Measurements from ENCODE around the gene SLIT3. TPM values are rescaled to one million over a fixed set of nuclear protein-coding genes. Genes with fewer than 3 reads are reported as not detected.

Gene SLIT3
- total RNA-seq, 2 experiments from 2014 or later = not detected

DNA sequence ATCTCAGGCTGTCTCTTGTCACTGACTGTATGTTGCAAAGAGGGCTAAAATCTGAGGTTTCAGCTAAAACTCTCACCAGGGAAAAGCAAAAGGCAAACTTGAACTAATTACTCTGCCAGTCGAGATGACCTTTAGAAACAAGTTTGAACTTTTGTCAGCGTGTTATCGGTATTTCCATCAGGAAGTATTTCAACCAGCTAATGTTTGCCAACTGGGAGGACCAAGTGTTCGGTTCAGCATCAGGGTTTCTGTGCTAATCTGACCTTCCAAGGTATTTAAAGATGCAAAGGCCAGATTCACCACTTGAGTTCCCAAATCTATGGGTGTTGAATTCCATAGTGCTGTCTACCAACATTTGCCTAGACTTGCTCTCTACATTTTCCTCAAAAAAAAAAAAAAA, 230.5 kb downstream of the SLIT3 start:
- Mint-ChIP-seq H3K4me1 (ENCODE audit: low read depth) (no peaks in the 10 kb centered on the region), H3K27ac (no peak overlapping the region), H3K9me3 (no peaks in the 10 kb centered on the region), H3K4me3 (no peak overlapping the region), H3K36me3 (ENCODE audit: low read depth) (no peaks in the 10 kb centered on the region), H3K27me3 (peaks cover 21% of the 10 kb centered on the region)
- H3K27me3 ChIP-seq (ENCODE audit: control insufficient read depth in 1 of 2, insufficient read depth in 2 of 2, low read length in 2 of 2) = peaks cover 0 to 2% of the 10 kb centered on the region in 2 experiments
- H3K9me3 ChIP-seq (ENCODE audit: control insufficient read depth in 1 of 2, insufficient read depth in 1 of 2, low read length in 2 of 2) = no peaks in the 10 kb centered on the region
- intact Hi-C loops (cut with DNase I, micrococcal nuclease) = no loop called here
- DNase-seq = no peak
- POLR2A ChIA-PET = no interaction called here
- TF ChIP-seq, protein P1, sequence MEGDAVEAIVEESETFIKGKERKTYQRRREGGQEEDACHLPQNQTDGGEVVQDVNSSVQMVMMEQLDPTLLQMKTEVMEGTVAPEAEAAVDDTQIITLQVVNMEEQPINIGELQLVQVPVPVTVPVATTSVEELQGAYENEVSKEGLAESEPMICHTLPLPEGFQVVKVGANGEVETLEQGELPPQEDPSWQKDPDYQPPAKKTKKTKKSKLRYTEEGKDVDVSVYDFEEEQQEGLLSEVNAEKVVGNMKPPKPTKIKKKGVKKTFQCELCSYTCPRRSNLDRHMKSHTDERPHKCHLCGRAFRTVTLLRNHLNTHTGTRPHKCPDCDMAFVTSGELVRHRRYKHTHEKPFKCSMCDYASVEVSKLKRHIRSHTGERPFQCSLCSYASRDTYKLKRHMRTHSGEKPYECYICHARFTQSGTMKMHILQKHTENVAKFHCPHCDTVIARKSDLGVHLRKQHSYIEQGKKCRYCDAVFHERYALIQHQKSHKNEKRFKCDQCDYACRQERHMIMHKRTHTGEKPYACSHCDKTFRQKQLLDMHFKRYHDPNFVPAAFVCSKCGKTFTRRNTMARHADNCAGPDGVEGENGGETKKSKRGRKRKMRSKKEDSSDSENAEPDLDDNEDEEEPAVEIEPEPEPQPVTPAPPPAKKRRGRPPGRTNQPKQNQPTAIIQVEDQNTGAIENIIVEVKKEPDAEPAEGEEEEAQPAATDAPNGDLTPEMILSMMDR (IDR thresholded peaks at IDR 0.05) = no peak
- no peaks in the 10 kb centered on the region for H3K36me3 ChIP-seq (ENCODE audit: insufficient read depth, low read length)
- CTCF ChIA-PET = no interaction called here
- ATAC-seq (ENCODE audit: poor library complexity) = no peak
- no peaks in the 10 kb centered on the region for H3K4me1 ChIP-seq (ENCODE audit: insufficient read depth, low read length)
- no peak overlapping the region for H3K27ac ChIP-seq (ENCODE audit: low read depth in 1 of 2, low read length in 2 of 2)
- H3K4me3 ChIP-seq (ENCODE audit: low read length) = no peak overlapping the region

DNA sequence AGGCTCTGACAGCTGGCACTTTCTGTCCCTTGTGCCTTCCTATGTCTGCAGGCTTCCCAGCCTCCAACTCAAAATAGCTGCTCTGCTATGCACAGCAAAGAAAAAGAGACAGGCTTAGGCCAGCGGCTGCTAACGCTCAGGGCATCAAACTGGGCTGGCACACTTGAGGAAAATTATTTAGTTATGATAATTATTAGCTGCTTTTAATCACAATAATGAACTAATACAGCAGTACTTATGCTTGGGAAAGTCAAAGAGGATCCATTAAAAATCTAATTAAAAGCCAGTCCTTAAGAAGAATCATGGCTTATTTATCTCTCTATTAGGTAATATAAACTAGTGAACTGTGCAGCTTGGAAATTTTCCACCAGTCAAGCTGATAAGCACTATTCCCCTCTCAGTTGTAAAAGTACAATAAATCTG, 233.2 kb downstream of the SLIT3 start:
- H3K27ac ChIP-seq (ENCODE audit: low read depth in 1 of 2, low read length in 2 of 2) = no peak overlapping the region
- H3K27me3 Mint-ChIP-seq = peaks cover 37% of the 10 kb centered on the region
- ATAC-seq (ENCODE audit: poor library complexity) (no peak), DNase-seq (no peak)
- intact Hi-C loops (cut with DNase I, micrococcal nuclease) = no loop called here
- no peaks in the 10 kb centered on the region for H3K4me1 ChIP-seq (ENCODE audit: insufficient read depth, low read length)
- no peaks in the 10 kb centered on the region for H3K4me1 Mint-ChIP-seq (ENCODE audit: low read depth)
- no peak overlapping the region for H3K4me3 ChIP-seq (ENCODE audit: low read length)
- H3K9me3 ChIP-seq (ENCODE audit: control insufficient read depth in 1 of 2, insufficient read depth in 1 of 2, low read length in 2 of 2) = no peaks in the 10 kb centered on the region
- H3K27ac Mint-ChIP-seq = no peak overlapping the region
- H3K9me3 Mint-ChIP-seq = no peaks in the 10 kb centered on the region
- no peaks in the 10 kb centered on the region for H3K36me3 Mint-ChIP-seq (ENCODE audit: low read depth)
- TF ChIP-seq, protein P1 (IDR thresholded peaks at IDR 0.05) = no peak
- H3K27me3 ChIP-seq (ENCODE audit: control insufficient read depth in 1 of 2, insufficient read depth in 2 of 2, low read length in 2 of 2) = peaks cover 6 to 12% of the 10 kb centered on the region in 2 experiments
- ChIA-PET CTCF (no interaction called here), POLR2A (no interaction called here)
- H3K4me3 Mint-ChIP-seq = no peak overlapping the region
- no peaks in the 10 kb centered on the region for H3K36me3 ChIP-seq (ENCODE audit: insufficient read depth, low read length)

DNA sequence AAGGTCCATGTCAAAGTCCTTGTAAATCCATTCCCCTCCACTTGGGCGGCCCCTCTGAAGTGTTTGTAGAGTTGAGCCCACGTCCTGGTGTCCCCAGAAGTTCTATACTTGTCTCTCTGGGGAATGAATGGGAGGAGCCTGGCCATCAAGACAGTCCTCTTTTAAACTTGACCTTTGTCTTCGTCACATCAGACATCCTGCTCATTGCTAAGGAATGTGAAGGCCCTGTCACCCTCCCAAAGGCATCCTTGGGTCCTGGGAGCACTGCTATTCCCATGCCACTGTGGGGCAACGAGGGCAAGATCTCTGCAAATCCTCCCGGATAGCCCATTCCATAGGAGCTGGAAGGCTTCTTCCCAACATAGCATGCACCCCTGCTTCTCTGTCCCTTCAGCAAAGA, 235.5 kb downstream of the SLIT3 start:
- POLR2A ChIA-PET = no interaction called here
- H3K9me3 Mint-ChIP-seq = no peaks in the 10 kb centered on the region
- no peaks in the 10 kb centered on the region for H3K4me1 Mint-ChIP-seq (ENCODE audit: low read depth)
- no peaks in the 10 kb centered on the region for H3K4me1 ChIP-seq (ENCODE audit: insufficient read depth, low read length)
- DNase-seq (no peak), ATAC-seq (ENCODE audit: poor library complexity) (no peak)
- TF ChIP-seq, protein P1 (IDR thresholded peaks at IDR 0.05) = no peak
- H3K27ac ChIP-seq (ENCODE audit: low read depth in 1 of 2, low read length in 2 of 2) = no peak overlapping the region
- no peak overlapping the region for H3K4me3 Mint-ChIP-seq
- H3K4me3 ChIP-seq (ENCODE audit: low read length) = no peak overlapping the region
- H3K9me3 ChIP-seq (ENCODE audit: control insufficient read depth in 1 of 2, insufficient read depth in 1 of 2, low read length in 2 of 2) = no peaks in the 10 kb centered on the region
- CTCF ChIA-PET = no interaction called here
- peaks cover 6 to 12% of the 10 kb centered on the region in 2 experiments for H3K27me3 ChIP-seq (ENCODE audit: control insufficient read depth in 1 of 2, insufficient read depth in 2 of 2, low read length in 2 of 2)
- H3K36me3 Mint-ChIP-seq (ENCODE audit: low read depth) = no peaks in the 10 kb centered on the region
- H3K27me3 Mint-ChIP-seq = peaks cover 35% of the 10 kb centered on the region
- intact Hi-C loops (cut with DNase I, micrococcal nuclease) = no loop called here
- H3K27ac Mint-ChIP-seq = no peak overlapping the region
- no peaks in the 10 kb centered on the region for H3K36me3 ChIP-seq (ENCODE audit: insufficient read depth, low read length)
